Stimulated activated CD4-positive, alpha-beta T cell treated with anti-CD3 and anti-CD28 coated beads, Interleukin-4, amount 100 ng/mL, for 4 hours (primary cell): ENCODE data around the gene HDHD2.

Experiments
- DNase-seq, 2 experiments: peaks; one replicate each; pipeline ENCODE4 v3.0.0-alpha.2; 2020

HDHD2 gene

GRCh38 chr18:47143899-47144485, 6.3 kb downstream of the HDHD2 start:
- no peak for DNase-seq

GRCh38 chr18:47143153-47143552, 7.1 kb downstream of the HDHD2 start:
- DNase-seq: no peak

- no peak for DNase-seq
Observed at GRCh38 chr18:47141289-47141688, 9.0 kb downstream of the HDHD2 start.

- DNase-seq: no peak
Observed at GRCh38 chr18:47121146-47121545, 29.2 kb downstream of the HDHD2 start.

- DNase-seq: no peak
Observed at GRCh38 chr18:47120428-47120827, 29.9 kb downstream of the HDHD2 start.

- no peak for DNase-seq
Observed at GRCh38 chr18:47118981-47119380, 31.3 kb downstream of the HDHD2 start.

GRCh38 chr18:47115205-47115604, 35.1 kb downstream of the HDHD2 start:
- no peak for DNase-seq

- no peak for DNase-seq
Observed at GRCh38 chr18:47113796-47114540, 36.3 kb downstream of the HDHD2 start.

- no peak for DNase-seq
Observed at GRCh38 chr18:47110492-47111274, 39.6 kb downstream of the HDHD2 start.

- DNase-seq: no peak
Observed at GRCh38 chr18:47109720-47110119, 40.6 kb downstream of the HDHD2 start.

- no peak for DNase-seq
Observed at GRCh38 chr18:47108998-47109405, 41.3 kb downstream of the HDHD2 start.

- no peak for DNase-seq
Observed at GRCh38 chr18:47108373-47108772, 41.9 kb downstream of the HDHD2 start.

- DNase-seq: peak; percentile 39 to 49
Observed at GRCh38 chr18:47100212-47100831, 50.0 kb downstream of the HDHD2 start.

GRCh38 chr18:47095810-47096209, 54.5 kb downstream of the HDHD2 start:
- no peak for DNase-seq

- DNase-seq: no peak
Observed at GRCh38 chr18:47087676-47088075, 62.6 kb downstream of the HDHD2 start.

GRCh38 chr18:47081578-47081977, 68.7 kb downstream of the HDHD2 start:
- no peak for DNase-seq

GRCh38 chr18:47080872-47081271, 69.4 kb downstream of the HDHD2 start:
- DNase-seq: no peak

GRCh38 chr18:47077111-47077510, 73.2 kb downstream of the HDHD2 start:
- no peak for DNase-seq

- no peak for DNase-seq
Observed at GRCh38 chr18:47075098-47075883, 75.0 kb downstream of the HDHD2 start.

GRCh38 chr18:47067648-47068047, 82.7 kb downstream of the HDHD2 start:
- DNase-seq: no peak

GRCh38 chr18:47063096-47063495, 87.2 kb downstream of the HDHD2 start:
- DNase-seq: no peak

- no peak for DNase-seq
Observed at GRCh38 chr18:47062471-47062870, 87.8 kb downstream of the HDHD2 start.
